PC-3 (cell line): ENCODE measurements around the gene NOTCH1. TPM values are rescaled to one million over a fixed set of nuclear protein-coding genes. Genes with fewer than 3 reads are reported as not detected.

Experiments
- ATAC-seq: fragments of 200-7000 bp; cut with Tn5 transposase; 2 replicates; pipeline ENCODE4 v1.9.1; 2020; ENCODE audit warnings: mild to moderate bottlenecking, moderate library complexity
- BruUV-seq: library from RNA; stranded (reverse); fragments of 400-500 nt; replicated peaks from 2 replicates; lab custom pipeline; 2021; lab: Mats Ljungman, UMichigan
- CTCF ChIA-PET: fragments of 300-600 bp; sonication (Branson Sonifier 250); formaldehyde crosslinking; loops from one replicate; lab custom pipeline; 2022; ENCODE audit warnings: antibody characterized with exemption; lab: Charles Lee
- POLR2A ChIA-PET: fragments of 300-600 bp; sonication (Branson Sonifier 250); formaldehyde crosslinking; loops from one replicate; lab custom pipeline; 2022; ENCODE audit warnings: antibody characterized with exemption; ENCODE audit not compliant: unreplicated experiment; lab: Charles Lee
- DNase-seq: peaks from one replicate; pipeline ENCODE4 v3.0.0-alpha.2; 2015
- H2AFZ ChIP-seq: fragments of 300-600 bp; sonication (generic); 2 replicates; pipeline ENCODE4 v1.6.0; 2016; ENCODE audit warnings: antibody characterized with exemption, low read length
- H3F3A ChIP-seq: fragments of 300-600 bp; sonication (generic); one replicate; pipeline ENCODE4 v1.6.0; 2017; ENCODE audit warnings: antibody characterized with exemption, low read length, control low read depth, mild to moderate bottlenecking; ENCODE audit not compliant: unreplicated experiment
- H3K27ac ChIP-seq: fragments of 300-600 bp; sonication (generic); 2 replicates; pipeline ENCODE4 v1.5.1; 2016; ENCODE audit warnings: mild to moderate bottlenecking, low read length
- H3K27me3 ChIP-seq: fragments of 300-600 bp; sonication (generic); 2 replicates; pipeline ENCODE4 v1.6.1; 2016; ENCODE audit warnings: low read length, mixed read lengths
- H3K36me3 ChIP-seq: fragments of 300-600 bp; sonication (generic); 2 replicates; pipeline ENCODE4 v1.6.1; 2016; ENCODE audit warnings: low read depth, mixed run types, low read length, mixed read lengths
- H3K4me1 ChIP-seq: fragments of 300-600 bp; sonication (generic); 2 replicates; pipeline ENCODE4 v1.5.1; 2016; ENCODE audit warnings: low read length; ENCODE audit not compliant: insufficient read depth
- H3K4me2 ChIP-seq: fragments of 300-600 bp; sonication (generic); 2 replicates; pipeline ENCODE4 v1.6.0; 2016; ENCODE audit warnings: low read length
- H3K4me3 ChIP-seq: fragments of 300-600 bp; sonication (generic); 2 replicates; pipeline ENCODE4 v1.5.1; 2016; ENCODE audit warnings: mild to moderate bottlenecking, low read length, mixed read lengths
- H3K79me2 ChIP-seq: fragments of 300-600 bp; sonication (generic); 2 replicates; pipeline ENCODE4 v1.6.1; 2017; ENCODE audit warnings: low read length, mixed read lengths
- H3K9ac ChIP-seq: fragments of 300-600 bp; sonication (generic); 2 replicates; pipeline ENCODE4 v1.6.0; 2016; ENCODE audit warnings: mild to moderate bottlenecking, low read length
- H3K9me2 ChIP-seq: fragments of 300-600 bp; sonication (generic); replicated peaks from 2 replicates; pipeline ENCODE4 v1.6.1; 2016; ENCODE audit warnings: mixed run types, low read length, mixed read lengths
- H3K9me3 ChIP-seq: fragments of 300-600 bp; sonication (generic); 2 replicates; pipeline ENCODE4 v1.6.1; 2016; ENCODE audit warnings: low read length, mixed read lengths
- H4K20me1 ChIP-seq: fragments of 300-600 bp; sonication (generic); 2 replicates; pipeline ENCODE4 v1.6.1; 2016; ENCODE audit warnings: low read length, mixed read lengths
- CTCF ChIP-seq: fragments of 300-600 bp; sonication (generic); conservative IDR thresholded peaks from 2 replicates; pipeline ENCODE4 v1.5.1; 2017; ENCODE audit warnings: antibody characterized with exemption, low read depth, mild to moderate bottlenecking, low read length
- EZH2 ChIP-seq: fragments of 300-600 bp; sonication (generic); IDR thresholded peaks from one replicate; pipeline ENCODE4 v1.6.1; 2017; ENCODE audit warnings: antibody characterized with exemption, mild to moderate bottlenecking, low read length; ENCODE audit not compliant: unreplicated experiment
- EZH2phosphoT487 ChIP-seq: fragments of 300-600 bp; sonication (generic); IDR thresholded peaks from 2 replicates; pipeline ENCODE4 v1.6.1; 2018; ENCODE audit warnings: mild to moderate bottlenecking, antibody characterized with exemption, low read length, borderline replicate concordance
- intact Hi-C: fragments of 100-400 bp; cut with micrococcal nuclease; formaldehyde crosslinking; loops from 2 replicates; pipeline ENCODE4 v1.9.0; 2023
- total RNA-seq: library from RNA; depleted of rRNA; stranded (reverse); fragments of >200 nt; gene quantifications from 2 replicates; pipeline ENCODE4 v1.2.3, GENCODE V29; 2014

NOTCH1 gene
- total RNA-seq, 1 experiment from 2014 or later: 14.3 TPM

GRCh38 chr9:136584401-136584932 lies 38.6 kb upstream of the NOTCH1 start:
- H3K27ac ChIP-seq: no peak overlapping the region
- ATAC-seq (no peak), DNase-seq (no peak)
- TF ChIP-seq EZH2phosphoT487 (no peak), CTCF (no peak), EZH2 (no peak)
- H3K4me3 ChIP-seq: no peak overlapping the region
- intact Hi-C loops: no loop called here
- H3K9ac ChIP-seq: no peak overlapping the region
- no TSS peak for BruUV-seq
- no peaks in the 10 kb centered on the region for H3K4me1 ChIP-seq
- CTCF ChIA-PET: no interaction called here
- H3K9me3 ChIP-seq: no peaks in the 10 kb centered on the region
- H3K27me3 ChIP-seq: no peaks in the 10 kb centered on the region
- H3K79me2 ChIP-seq: no peaks in the 10 kb centered on the region
- H4K20me1 ChIP-seq: no peaks in the 10 kb centered on the region
- no peaks in the 10 kb centered on the region for H3K9me2 ChIP-seq
- H3K36me3 ChIP-seq: no peaks in the 10 kb centered on the region
- POLR2A ChIA-PET: no interaction called here
- no peak overlapping the region for H2AFZ ChIP-seq
- no peak overlapping the region for H3K4me2 ChIP-seq
- no peaks in the 10 kb centered on the region for H3F3A ChIP-seq

GRCh38 chr9:136582977-136583735 lies 37.3 kb upstream of the NOTCH1 start:
- no TSS peak for BruUV-seq
- POLR2A ChIA-PET: no interaction called here
- H3K9me3 ChIP-seq: no peaks in the 10 kb centered on the region
- H3K9ac ChIP-seq: no peak overlapping the region
- no peaks in the 10 kb centered on the region for H4K20me1 ChIP-seq
- no peak for TF ChIP-seq EZH2
- no peak for TF ChIP-seq EZH2phosphoT487
- TF ChIP-seq CTCF: no peak
- H3K4me2 ChIP-seq: no peak overlapping the region
- H3K36me3 ChIP-seq: no peaks in the 10 kb centered on the region
- DNase-seq (no peak), ATAC-seq (no peak)
- no peaks in the 10 kb centered on the region for H3K27me3 ChIP-seq
- H3K4me1 ChIP-seq: no peaks in the 10 kb centered on the region
- no peak overlapping the region for H3K27ac ChIP-seq
- H3K9me2 ChIP-seq: no peaks in the 10 kb centered on the region
- intact Hi-C loops: no loop called here
- no peaks in the 10 kb centered on the region for H3F3A ChIP-seq
- no peak overlapping the region for H2AFZ ChIP-seq
- H3K79me2 ChIP-seq: no peaks in the 10 kb centered on the region
- CTCF ChIA-PET: no interaction called here
- H3K4me3 ChIP-seq: no peak overlapping the region
